ENCODE measurements around the gene AUNIP. TPM values are rescaled to one million over a fixed set of nuclear protein-coding genes. Genes with fewer than 3 reads are reported as not detected.

The AUNIP gene
- total RNA-seq, 2 donors from 2014 or later: 0.31 TPM; not detected in 1

- H3K9me3 ChIP-seq (ENCODE audit: control insufficient read depth, low read length, poor library complexity, severe bottlenecking): no peaks in the 10 kb centered on the region
- no peak overlapping the region for H3K27ac Mint-ChIP-seq
- H3K27me3 Mint-ChIP-seq: no peaks in the 10 kb centered on the region
- ATAC-seq (no peak), DNase-seq (no peak)
- peaks cover 10% of the 10 kb centered on the region for H3K4me1 Mint-ChIP-seq
- no peak overlapping the region for H3K4me3 Mint-ChIP-seq
- no peaks in the 10 kb centered on the region for H3K36me3 Mint-ChIP-seq (ENCODE audit: low read depth)
Measured at GRCh38 chr1:25813071-25813733, 46.1 kb downstream of the AUNIP start.

GRCh38 chr1:25811384-25812082 is 47.7 kb downstream of the AUNIP start:
- peaks cover 8% of the 10 kb centered on the region for H3K4me1 Mint-ChIP-seq
- DNase-seq (no peak), ATAC-seq (no peak)
- H3K4me3 Mint-ChIP-seq: no peak overlapping the region
- H3K27me3 Mint-ChIP-seq: no peaks in the 10 kb centered on the region
- no peaks in the 10 kb centered on the region for H3K36me3 Mint-ChIP-seq (ENCODE audit: low read depth)
- H3K9me3 ChIP-seq (ENCODE audit: control insufficient read depth, low read length, poor library complexity, severe bottlenecking): no peaks in the 10 kb centered on the region
- H3K27ac Mint-ChIP-seq: peak overlapping the region; percentile 54

- Mint-ChIP-seq H3K4me1 (peaks cover 10% of the 10 kb centered on the region), H3K27me3 (no peaks in the 10 kb centered on the region)
Measured at GRCh38 chr1:25810341-25811299, 48.6 kb downstream of the AUNIP start.

GRCh38 chr1:25809929-25810328 is 49.3 kb downstream of the AUNIP start:
- Mint-ChIP-seq H3K27me3 (no peaks in the 10 kb centered on the region), H3K27ac (no peak overlapping the region), H3K4me3 (no peak overlapping the region), H3K36me3 (ENCODE audit: low read depth) (peaks cover 2% of the 10 kb centered on the region), H3K4me1 (peaks cover 10% of the 10 kb centered on the region)
- DNase-seq (no peak), ATAC-seq (no peak)
- H3K9me3 ChIP-seq (ENCODE audit: control insufficient read depth, low read length, poor library complexity, severe bottlenecking): no peaks in the 10 kb centered on the region

More at GRCh38 chr1:25810341-25811299, 48.6 kb downstream of the AUNIP start:
- no peaks in the 10 kb centered on the region for H3K9me3 ChIP-seq (ENCODE audit: control insufficient read depth, low read length, poor library complexity, severe bottlenecking)
- peak; percentile 93 for ATAC-seq
- Mint-ChIP-seq H3K36me3 (ENCODE audit: low read depth) (peaks cover 2% of the 10 kb centered on the region), H3K4me3 (no peak overlapping the region), H3K27ac (peak overlapping the region; percentile 54)
- peak; percentile 66 to 82 (median 70) for DNase-seq

- ATAC-seq (no peak), DNase-seq (no peak)
- Mint-ChIP-seq H3K4me1 (peaks cover 13% of the 10 kb centered on the region), H3K27me3 (no peaks in the 10 kb centered on the region), H3K27ac (no peak overlapping the region), H3K36me3 (ENCODE audit: low read depth) (peaks cover 2% of the 10 kb centered on the region), H3K4me3 (no peak overlapping the region)
- H3K9me3 ChIP-seq (ENCODE audit: control insufficient read depth, low read length, poor library complexity, severe bottlenecking): no peaks in the 10 kb centered on the region
Measured at GRCh38 chr1:25809283-25809926, 49.9 kb downstream of the AUNIP start.

GRCh38 chr1:25808481-25809244 is 50.6 kb downstream of the AUNIP start:
- Mint-ChIP-seq H3K36me3 (ENCODE audit: low read depth) (peaks cover 2% of the 10 kb centered on the region), H3K27ac (no peak overlapping the region), H3K27me3 (no peaks in the 10 kb centered on the region), H3K4me3 (no peak overlapping the region), H3K4me1 (peaks cover 13% of the 10 kb centered on the region)
- ATAC-seq (no peak), DNase-seq (no peak)
- H3K9me3 ChIP-seq (ENCODE audit: control insufficient read depth, low read length, poor library complexity, severe bottlenecking): no peaks in the 10 kb centered on the region

GRCh38 chr1:25807480-25808390 is 51.5 kb downstream of the AUNIP start:
- Mint-ChIP-seq H3K27ac (no peak overlapping the region), H3K27me3 (no peaks in the 10 kb centered on the region), H3K4me1 (peaks cover 18% of the 10 kb centered on the region), H3K4me3 (no peak overlapping the region), H3K36me3 (ENCODE audit: low read depth) (peaks cover 2% of the 10 kb centered on the region)
- ATAC-seq (no peak), DNase-seq (no peak)
- H3K9me3 ChIP-seq (ENCODE audit: control insufficient read depth, low read length, poor library complexity, severe bottlenecking): no peaks in the 10 kb centered on the region

GRCh38 chr1:25806418-25806817 is 52.8 kb downstream of the AUNIP start:
- H3K9me3 ChIP-seq (ENCODE audit: control insufficient read depth, low read length, poor library complexity, severe bottlenecking): no peaks in the 10 kb centered on the region
- H3K27me3 Mint-ChIP-seq: no peaks in the 10 kb centered on the region
- H3K36me3 Mint-ChIP-seq (ENCODE audit: low read depth): peaks cover 2% of the 10 kb centered on the region
- DNase-seq (no peak), ATAC-seq (no peak)
- peaks cover 24% of the 10 kb centered on the region for H3K4me1 Mint-ChIP-seq
- H3K27ac Mint-ChIP-seq: no peak overlapping the region
- H3K4me3 Mint-ChIP-seq: no peak overlapping the region

- H3K36me3 Mint-ChIP-seq (ENCODE audit: low read depth): peaks cover 2% of the 10 kb centered on the region
- no peak for ATAC-seq
- no peak for DNase-seq
- H3K27me3 Mint-ChIP-seq: no peaks in the 10 kb centered on the region
- no peak overlapping the region for H3K27ac Mint-ChIP-seq
- peaks cover 23% of the 10 kb centered on the region for H3K4me1 Mint-ChIP-seq
- no peak overlapping the region for H3K4me3 Mint-ChIP-seq
- H3K9me3 ChIP-seq (ENCODE audit: control insufficient read depth, low read length, poor library complexity, severe bottlenecking): no peaks in the 10 kb centered on the region
Measured at GRCh38 chr1:25805863-25806225, 53.4 kb downstream of the AUNIP start.

- H3K27me3 Mint-ChIP-seq: no peaks in the 10 kb centered on the region
- no peak overlapping the region for H3K27ac Mint-ChIP-seq
- H3K4me3 Mint-ChIP-seq: no peak overlapping the region
- H3K36me3 Mint-ChIP-seq (ENCODE audit: low read depth): peaks cover 2% of the 10 kb centered on the region
- H3K4me1 Mint-ChIP-seq: peaks cover 24% of the 10 kb centered on the region
- H3K9me3 ChIP-seq (ENCODE audit: control insufficient read depth, low read length, poor library complexity, severe bottlenecking): no peaks in the 10 kb centered on the region
- ATAC-seq: no peak
- DNase-seq: no peak
Measured at GRCh38 chr1:25804964-25805862, 54.0 kb downstream of the AUNIP start.

All from T-helper 17 cell (primary cell).